Panc1 (cell line): ENCODE results near the gene ZFP92.
"Not testable (repeated sequence)": the region's sequence is repeated elsewhere in the genome, so short reads cannot be mapped to it uniquely, and the experiment has no call there.

ENCODE experiments used
- POLR2AphosphoS5 ChIP-seq: IDR thresholded peaks from 2 replicates; pipeline ENCODE4 v1.6.1; 2012; ENCODE audit warnings: mild to moderate bottlenecking, low read depth, low read length, moderate library complexity
- TCF7L2 ChIP-seq: IDR thresholded peaks from 2 replicates; pipeline ENCODE4 v1.6.1; 2011; ENCODE audit warnings: mild to moderate bottlenecking, low read depth, low read length, inconsistent platforms
- TF ChIP-seq, protein P1 (sequence below): fragments of 450-650 bp; IDR thresholded peaks from 2 replicates; pipeline ENCODE4 v1.5.1; 2017; ENCODE audit warnings: mild to moderate bottlenecking

DNA sequence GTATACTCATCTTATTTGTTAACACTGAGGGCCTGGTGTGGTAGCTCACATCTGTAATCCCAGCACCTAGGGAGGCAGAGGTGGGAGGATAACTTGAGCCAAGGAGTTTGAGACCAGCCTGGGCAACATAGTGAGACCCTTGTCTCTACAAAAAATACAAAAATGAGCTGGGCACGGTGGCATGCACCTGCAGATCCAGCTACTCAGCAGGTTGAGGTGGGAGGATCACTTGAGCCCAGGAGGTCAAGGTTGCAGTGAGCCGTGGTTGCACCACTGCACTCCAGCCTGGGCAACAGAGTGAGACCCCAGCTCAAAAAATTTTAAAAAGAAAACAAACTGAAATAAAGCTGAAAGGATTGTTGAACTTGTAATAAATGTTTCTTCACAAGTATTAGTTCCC lies 26.3 kb upstream of the ZFP92 start:
- not testable (repeated sequence) for TF ChIP-seq POLR2AphosphoS5, TCF7L2
- TF ChIP-seq, protein P1, sequence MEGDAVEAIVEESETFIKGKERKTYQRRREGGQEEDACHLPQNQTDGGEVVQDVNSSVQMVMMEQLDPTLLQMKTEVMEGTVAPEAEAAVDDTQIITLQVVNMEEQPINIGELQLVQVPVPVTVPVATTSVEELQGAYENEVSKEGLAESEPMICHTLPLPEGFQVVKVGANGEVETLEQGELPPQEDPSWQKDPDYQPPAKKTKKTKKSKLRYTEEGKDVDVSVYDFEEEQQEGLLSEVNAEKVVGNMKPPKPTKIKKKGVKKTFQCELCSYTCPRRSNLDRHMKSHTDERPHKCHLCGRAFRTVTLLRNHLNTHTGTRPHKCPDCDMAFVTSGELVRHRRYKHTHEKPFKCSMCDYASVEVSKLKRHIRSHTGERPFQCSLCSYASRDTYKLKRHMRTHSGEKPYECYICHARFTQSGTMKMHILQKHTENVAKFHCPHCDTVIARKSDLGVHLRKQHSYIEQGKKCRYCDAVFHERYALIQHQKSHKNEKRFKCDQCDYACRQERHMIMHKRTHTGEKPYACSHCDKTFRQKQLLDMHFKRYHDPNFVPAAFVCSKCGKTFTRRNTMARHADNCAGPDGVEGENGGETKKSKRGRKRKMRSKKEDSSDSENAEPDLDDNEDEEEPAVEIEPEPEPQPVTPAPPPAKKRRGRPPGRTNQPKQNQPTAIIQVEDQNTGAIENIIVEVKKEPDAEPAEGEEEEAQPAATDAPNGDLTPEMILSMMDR: not testable (repeated sequence)
